Testis (tissue), 2 donors: ENCODE results near the gene RAPGEFL1.

Experiments used
- POLR2A ChIP-seq: fragments of 450-650 bp; IDR thresholded peaks from one replicate; pipeline ENCODE4 v1.6.1; 2017; ENCODE audit warnings: antibody characterized with exemption, mild to moderate bottlenecking, moderate library complexity
- TF ChIP-seq, protein P1 (sequence below), 3 experiments: fragments of 450-650 bp in 2 of 3; fragments of 200-600 bp in 1 of 3; sonication (generic) in 1 of 3; IDR thresholded peaks; one replicate each; pipeline ENCODE4 v1.5.1; 2016 to 2019; ENCODE audit warnings: antibody characterized with exemption in 3 of 3, mild to moderate bottlenecking in 2 of 3, moderate library complexity in 1 of 3

DNA sequence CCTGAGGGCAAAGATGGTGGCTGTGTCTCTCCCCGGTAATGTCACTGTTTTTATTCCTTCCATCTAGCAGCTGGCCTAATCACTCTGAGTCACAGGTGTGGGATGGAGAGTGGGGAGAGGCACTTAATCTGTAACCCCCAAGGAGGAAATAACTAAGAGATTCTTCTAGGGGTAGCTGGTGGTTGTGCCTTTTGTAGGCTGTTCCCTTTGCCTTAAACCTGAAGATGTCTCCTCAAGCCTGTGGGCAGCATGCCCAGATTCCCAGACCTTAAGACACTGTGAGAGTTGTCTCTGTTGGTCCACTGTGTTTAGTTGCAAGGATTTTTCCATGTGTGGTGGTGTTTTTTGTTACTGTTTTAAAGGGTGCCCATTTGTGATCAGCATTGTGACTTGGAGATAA, 5.5 kb upstream of the RAPGEFL1 start:
- TF ChIP-seq, protein P1, sequence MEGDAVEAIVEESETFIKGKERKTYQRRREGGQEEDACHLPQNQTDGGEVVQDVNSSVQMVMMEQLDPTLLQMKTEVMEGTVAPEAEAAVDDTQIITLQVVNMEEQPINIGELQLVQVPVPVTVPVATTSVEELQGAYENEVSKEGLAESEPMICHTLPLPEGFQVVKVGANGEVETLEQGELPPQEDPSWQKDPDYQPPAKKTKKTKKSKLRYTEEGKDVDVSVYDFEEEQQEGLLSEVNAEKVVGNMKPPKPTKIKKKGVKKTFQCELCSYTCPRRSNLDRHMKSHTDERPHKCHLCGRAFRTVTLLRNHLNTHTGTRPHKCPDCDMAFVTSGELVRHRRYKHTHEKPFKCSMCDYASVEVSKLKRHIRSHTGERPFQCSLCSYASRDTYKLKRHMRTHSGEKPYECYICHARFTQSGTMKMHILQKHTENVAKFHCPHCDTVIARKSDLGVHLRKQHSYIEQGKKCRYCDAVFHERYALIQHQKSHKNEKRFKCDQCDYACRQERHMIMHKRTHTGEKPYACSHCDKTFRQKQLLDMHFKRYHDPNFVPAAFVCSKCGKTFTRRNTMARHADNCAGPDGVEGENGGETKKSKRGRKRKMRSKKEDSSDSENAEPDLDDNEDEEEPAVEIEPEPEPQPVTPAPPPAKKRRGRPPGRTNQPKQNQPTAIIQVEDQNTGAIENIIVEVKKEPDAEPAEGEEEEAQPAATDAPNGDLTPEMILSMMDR (IDR thresholded peaks at IDR 0.05), result no peak
- TF ChIP-seq POLR2A, result no peak
